ENCODE data around the gene NOC3L. TPM values are rescaled to one million over a fixed set of nuclear protein-coding genes. Genes with fewer than 3 reads are reported as not detected.

Gene NOC3L
- total and polyA plus RNA-seq, 2 donors (not counting 3 experiments of a cell fraction or from before 2014, with no cell fraction given), result 4.3 to 20.5 TPM

DNA sequence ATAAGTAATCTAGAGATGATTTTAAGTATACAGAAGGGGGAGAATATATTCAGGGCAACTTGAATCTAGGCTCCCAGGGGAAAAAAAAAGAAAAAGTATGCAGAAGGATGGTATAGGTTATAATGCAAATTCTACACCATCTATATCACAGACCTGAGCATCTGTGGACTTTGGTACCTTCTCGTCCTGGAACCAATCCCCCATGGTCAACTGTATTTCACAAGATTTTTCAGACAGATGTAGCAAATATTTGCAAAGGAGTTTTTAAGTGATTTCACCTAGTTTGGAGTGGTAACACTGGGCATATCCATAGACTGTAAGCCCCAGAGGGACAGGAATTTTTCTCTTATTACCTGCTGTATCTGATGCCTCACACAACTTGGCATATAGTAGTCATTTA, 58.8 kb downstream of the NOC3L start:
- dilution Hi-C loops (cut with MboI; ENCODE audit: extremely low pct_ligation_motif_present, low sequenced_read_pairs), result no loop called here
- peaks cover 8% of the 10 kb centered on the region for H3K4me1 ChIP-seq (ENCODE audit: control insufficient read depth, extremely low read depth, insufficient read depth, low read length)
- H3K27ac ChIP-seq (ENCODE audit: insufficient read depth, low read depth, low read length), result no peak overlapping the region
- BruUV-seq (replicated peaks), result no TSS peak
- H3K9me3 ChIP-seq (replicated peaks; ENCODE audit: control insufficient read depth, insufficient read depth, low read length), result no peaks in the 10 kb centered on the region
- DNase-seq (ENCODE audit: low read depth, low spot score) (no peak), FAIRE-seq (no peak)
- intact Hi-C loops (cut with micrococcal nuclease), result no loop called here
- TF ChIP-seq GATA2 (IDR thresholded peaks at IDR 0.05; ENCODE audit: insufficient read depth, insufficient read length, low read depth, low read length), result no peak
- no peak for TF ChIP-seq EZH2 (IDR thresholded peaks at IDR 0.05; ENCODE audit: borderline replicate concordance, low read depth, low read length, severe bottlenecking)
- TF ChIP-seq POLR2AphosphoS5 (IDR thresholded peaks at IDR 0.05; ENCODE audit: insufficient read depth, low read depth, low read length), result no peak
- no peak for TF ChIP-seq FOS (IDR thresholded peaks at IDR 0.05; ENCODE audit: borderline replicate concordance, insufficient read depth, low read length)
- TF ChIP-seq JUN (IDR thresholded peaks at IDR 0.05; ENCODE audit: borderline replicate concordance, insufficient read depth, insufficient read length, low read depth), result no peak
- no peak for TF ChIP-seq POLR2A (IDR thresholded peaks at IDR 0.05; ENCODE audit: low read depth, low read length)
- TF ChIP-seq MYC (IDR thresholded peaks at IDR 0.05; ENCODE audit: low read depth, low read length), result no peak
- TF ChIP-seq, protein P1, sequence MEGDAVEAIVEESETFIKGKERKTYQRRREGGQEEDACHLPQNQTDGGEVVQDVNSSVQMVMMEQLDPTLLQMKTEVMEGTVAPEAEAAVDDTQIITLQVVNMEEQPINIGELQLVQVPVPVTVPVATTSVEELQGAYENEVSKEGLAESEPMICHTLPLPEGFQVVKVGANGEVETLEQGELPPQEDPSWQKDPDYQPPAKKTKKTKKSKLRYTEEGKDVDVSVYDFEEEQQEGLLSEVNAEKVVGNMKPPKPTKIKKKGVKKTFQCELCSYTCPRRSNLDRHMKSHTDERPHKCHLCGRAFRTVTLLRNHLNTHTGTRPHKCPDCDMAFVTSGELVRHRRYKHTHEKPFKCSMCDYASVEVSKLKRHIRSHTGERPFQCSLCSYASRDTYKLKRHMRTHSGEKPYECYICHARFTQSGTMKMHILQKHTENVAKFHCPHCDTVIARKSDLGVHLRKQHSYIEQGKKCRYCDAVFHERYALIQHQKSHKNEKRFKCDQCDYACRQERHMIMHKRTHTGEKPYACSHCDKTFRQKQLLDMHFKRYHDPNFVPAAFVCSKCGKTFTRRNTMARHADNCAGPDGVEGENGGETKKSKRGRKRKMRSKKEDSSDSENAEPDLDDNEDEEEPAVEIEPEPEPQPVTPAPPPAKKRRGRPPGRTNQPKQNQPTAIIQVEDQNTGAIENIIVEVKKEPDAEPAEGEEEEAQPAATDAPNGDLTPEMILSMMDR (IDR thresholded peaks at IDR 0.05; ENCODE audit: extremely low read depth in 1 of 2, insufficient read depth in 1 of 2, low read depth in 1 of 2, low read length in 2 of 2), result no peak
- TF ChIP-seq, protein P2, sequence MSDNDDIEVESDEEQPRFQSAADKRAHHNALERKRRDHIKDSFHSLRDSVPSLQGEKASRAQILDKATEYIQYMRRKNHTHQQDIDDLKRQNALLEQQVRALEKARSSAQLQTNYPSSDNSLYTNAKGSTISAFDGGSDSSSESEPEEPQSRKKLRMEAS (IDR thresholded peaks at IDR 0.05; ENCODE audit: insufficient read depth, insufficient read length), result no peak
- H3K4me2 ChIP-seq (ENCODE audit: insufficient read depth, low read length), result no peak overlapping the region
- no peak overlapping the region for H3K4me3 ChIP-seq (replicated peaks in 1 of 3; ENCODE audit: insufficient read depth in 1 of 3, low read depth in 1 of 3, low read length in 3 of 3)
- no peak overlapping the region for H2AFZ ChIP-seq (ENCODE audit: low read depth, low read length)
- no peaks in the 10 kb centered on the region for H3K79me2 ChIP-seq (ENCODE audit: control insufficient read depth, insufficient read depth, low read length)
- no peak overlapping the region for H3K9ac ChIP-seq (replicated peaks; ENCODE audit: extremely low read depth, insufficient read depth, low read length)
- no peaks in the 10 kb centered on the region for H3K36me3 ChIP-seq (ENCODE audit: control insufficient read depth in 2 of 2, extremely low read depth in 1 of 2, insufficient read depth in 2 of 2, low read length in 2 of 2)
- no peaks in the 10 kb centered on the region for H4K20me1 ChIP-seq (replicated peaks; ENCODE audit: control insufficient read depth, extremely low read depth, insufficient read depth, low read length)
- ChIA-PET CTCF (interaction anchor here (2.7 kb wide), 1 partner anchor 16 kb away, joined by 12 read pairs; no protein-coding TSS in a partner anchor), POLR2A (no interaction called here)
- peaks cover 3 to 11% of the 10 kb centered on the region in 2 experiments for H3K27me3 ChIP-seq (ENCODE audit: control insufficient read depth in 2 of 2, insufficient read depth in 2 of 2, low read length in 2 of 2)
- no peaks in the 10 kb centered on the region for H3K9me1 ChIP-seq (replicated peaks; ENCODE audit: control insufficient read depth, extremely low read depth, insufficient read depth, low read length)

Data from endothelial cell of umbilical vein (primary cell).